SK-N-SH (cell line): ENCODE results near the gene WDR11.

Experiments used
- CTCF ChIP-seq: fragments of 200-600 bp; sonication (generic); IDR thresholded peaks from 2 replicates; pipeline ENCODE4 v1.6.1; 2017; ENCODE audit warnings: antibody characterized with exemption, mild to moderate bottlenecking, moderate library complexity
- ELF1 ChIP-seq: IDR thresholded peaks from 2 replicates; pipeline ENCODE4 v1.4.0; 2012
- EP300 ChIP-seq, 2 experiments: IDR thresholded peaks; 2 replicates each; pipeline versions ENCODE4 v1.4.0 to v1.6.1; 2012; ENCODE audit warnings: borderline replicate concordance in 1 of 2, low read depth in 1 of 2, low read length in 1 of 2
- EZH2phosphoT487 ChIP-seq: fragments of 200-600 bp; sonication (generic); IDR thresholded peaks from 2 replicates; pipeline ENCODE4 v1.6.1; 2017; ENCODE audit warnings: low read depth, mixed run types, mild to moderate bottlenecking, antibody characterized with exemption, moderate library complexity, borderline replicate concordance
- GATA2 ChIP-seq: sonication (generic); formaldehyde crosslinking; IDR thresholded peaks from 2 replicates; pipeline ENCODE4 v1.5.0; 2020; ENCODE audit warnings: mild to moderate bottlenecking, missing genetic modification reagents
- MAX ChIP-seq: IDR thresholded peaks from 2 replicates; pipeline ENCODE4 v1.4.0; 2012; ENCODE audit warnings: low read depth
- PBX3 ChIP-seq: IDR thresholded peaks from 2 replicates; pipeline ENCODE4; 2012
- POLR2AphosphoS5 ChIP-seq: IDR thresholded peaks from 2 replicates; pipeline ENCODE4 v1.6.1; 2012; ENCODE audit warnings: low read depth, low read length
- RAD21 ChIP-seq: IDR thresholded peaks from 2 replicates; pipeline ENCODE4 v1.6.1; 2012; ENCODE audit warnings: mild to moderate bottlenecking, low read length
- REST ChIP-seq: IDR thresholded peaks from 2 replicates; pipeline ENCODE4 v1.6.1; 2012; ENCODE audit warnings: mild to moderate bottlenecking, low read depth, low read length, moderate library complexity
- SMC3 ChIP-seq: IDR thresholded peaks from 2 replicates; pipeline ENCODE4 v1.6.1; 2012; ENCODE audit warnings: low read depth, low read length, improper control_type of control experiment
- TAF1 ChIP-seq: IDR thresholded peaks from 2 replicates; pipeline ENCODE4 v1.6.1; 2012; ENCODE audit warnings: low read depth, mild to moderate bottlenecking, low read length, moderate library complexity, borderline replicate concordance
- TEAD4 ChIP-seq: IDR thresholded peaks from 2 replicates; pipeline ENCODE4 v1.4.0; 2012; ENCODE audit warnings: mild to moderate bottlenecking, borderline replicate concordance; ENCODE audit not compliant: insufficient read depth

GRCh38 chr10:120813085-120813484 is 38.1 kb upstream of the WDR11 start:
- TF ChIP-seq CTCF (no peak), TEAD4 (no peak), POLR2AphosphoS5 (no peak), MAX (no peak), EP300 (IDR thresholded peaks at IDR 0.05; ENCODE audit: borderline replicate concordance in 1 of 2, low read depth in 1 of 2, low read length in 1 of 2) (no peak), REST (no peak), ELF1 (no peak), EZH2phosphoT487 (no peak), SMC3 (no peak), RAD21 (no peak), TAF1 (no peak), PBX3 (no peak), GATA2 (CRISPR knock-in tag) (no peak)
